Peyer's patch (tissue), 4 donors: Measurements from ENCODE around the gene SERINC5.

Experiments
- POLR2A ChIP-seq, 2 donors: fragments of 450-650 bp; IDR thresholded peaks; one replicate each; pipeline ENCODE4 v1.5.1; 2017; ENCODE audit warnings: antibody characterized with exemption in 2 of 2, mild to moderate bottlenecking in 2 of 2, moderate library complexity in 2 of 2
- TF ChIP-seq, protein P1 (sequence below), 6 experiments: fragments of 450-650 bp in 4 of 6; fragments of 200-600 bp in 2 of 6; sonication (generic) in 1 of 6; IDR thresholded peaks; one replicate each; pipeline ENCODE4 v1.5.1; 2017 to 2019; ENCODE audit warnings: antibody characterized with exemption in 6 of 6, mild to moderate bottlenecking in 3 of 6, moderate library complexity in 1 of 6

DNA sequence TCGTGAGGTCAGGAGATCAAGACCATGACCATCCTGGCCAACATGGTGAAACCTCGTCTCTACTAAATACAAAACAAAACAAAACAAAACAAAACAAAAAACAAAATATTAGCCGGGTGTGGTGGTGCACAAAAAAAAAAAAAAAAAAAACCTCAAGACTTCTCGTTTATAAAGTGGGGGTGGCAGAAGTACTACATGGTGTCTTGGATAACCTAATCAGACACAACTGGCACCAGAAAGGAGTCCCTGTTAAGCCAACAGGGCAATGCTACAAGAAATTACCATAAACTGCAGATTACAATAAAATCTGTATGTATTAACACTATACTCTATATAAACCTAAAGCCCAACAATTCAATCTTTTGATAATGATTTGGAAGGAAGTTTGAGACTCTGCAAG, 50.0 kb downstream of the SERINC5 start:
- TF ChIP-seq, protein P1, sequence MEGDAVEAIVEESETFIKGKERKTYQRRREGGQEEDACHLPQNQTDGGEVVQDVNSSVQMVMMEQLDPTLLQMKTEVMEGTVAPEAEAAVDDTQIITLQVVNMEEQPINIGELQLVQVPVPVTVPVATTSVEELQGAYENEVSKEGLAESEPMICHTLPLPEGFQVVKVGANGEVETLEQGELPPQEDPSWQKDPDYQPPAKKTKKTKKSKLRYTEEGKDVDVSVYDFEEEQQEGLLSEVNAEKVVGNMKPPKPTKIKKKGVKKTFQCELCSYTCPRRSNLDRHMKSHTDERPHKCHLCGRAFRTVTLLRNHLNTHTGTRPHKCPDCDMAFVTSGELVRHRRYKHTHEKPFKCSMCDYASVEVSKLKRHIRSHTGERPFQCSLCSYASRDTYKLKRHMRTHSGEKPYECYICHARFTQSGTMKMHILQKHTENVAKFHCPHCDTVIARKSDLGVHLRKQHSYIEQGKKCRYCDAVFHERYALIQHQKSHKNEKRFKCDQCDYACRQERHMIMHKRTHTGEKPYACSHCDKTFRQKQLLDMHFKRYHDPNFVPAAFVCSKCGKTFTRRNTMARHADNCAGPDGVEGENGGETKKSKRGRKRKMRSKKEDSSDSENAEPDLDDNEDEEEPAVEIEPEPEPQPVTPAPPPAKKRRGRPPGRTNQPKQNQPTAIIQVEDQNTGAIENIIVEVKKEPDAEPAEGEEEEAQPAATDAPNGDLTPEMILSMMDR (IDR thresholded peaks at IDR 0.05) = no peak
- no peak for TF ChIP-seq POLR2A (IDR thresholded peaks at IDR 0.05)
